Natural killer cell (primary cell): ENCODE measurements around the gene PILRA. TPM values are rescaled to one million over a fixed set of nuclear protein-coding genes. Genes with fewer than 3 reads are reported as not detected.

ENCODE experiments used
- ATAC-seq, 3 donors: fragments of 150-1000 bp in 2 of 3; fragments of 200-7000 bp in 1 of 3; cut with Tn5 transposase; 1 replicate in 1 of 3; 2 replicates in 2 of 3; pipeline ENCODE4 v1.10.0; 2021; ENCODE audit warnings: mild to moderate bottlenecking in 2 of 3, moderate library complexity in 2 of 3
- DNase-seq, 2 donors: peaks; one replicate each; pipeline versions ENCODE4 v3.0.0 to v3.0.0-alpha.2; 2013 to 2021; ENCODE audit warnings: mixed read lengths in 1 of 2
- H3K27ac ChIP-seq: one replicate; pipeline ENCODE4 v1.5.1; 2013; ENCODE audit warnings: mild to moderate bottlenecking, low read length
- H3K27me3 ChIP-seq: one replicate; pipeline ENCODE4 v1.6.1; 2013; ENCODE audit warnings: low read length; ENCODE audit not compliant: control insufficient read depth, insufficient read depth
- H3K36me3 ChIP-seq: one replicate; pipeline ENCODE4 v1.6.1; 2013; ENCODE audit warnings: low read length; ENCODE audit not compliant: control insufficient read depth, insufficient read depth
- H3K4me1 ChIP-seq: one replicate; pipeline ENCODE4 v1.6.1; 2013; ENCODE audit warnings: low read length; ENCODE audit not compliant: control insufficient read depth, insufficient read depth
- H3K4me3 ChIP-seq: one replicate; pipeline ENCODE4 v1.5.1; 2013; ENCODE audit warnings: low read length
- H3K9me3 ChIP-seq: one replicate; pipeline ENCODE4 v1.6.1; 2013; ENCODE audit warnings: low read length; ENCODE audit not compliant: control insufficient read depth, insufficient read depth
- H3K27ac Mint-ChIP-seq, 2 donors: one replicate each; pipeline ENCODE4 v1.8.0; 2022; ENCODE audit warnings: mild to moderate bottlenecking in 2 of 2, mixed read lengths in 2 of 2, moderate library complexity in 1 of 2
- H3K27me3 Mint-ChIP-seq, 2 donors: one replicate each; pipeline ENCODE4 v1.8.0; 2022; ENCODE audit warnings: low read depth in 2 of 2, mixed read lengths in 2 of 2
- H3K36me3 Mint-ChIP-seq: one replicate; pipeline ENCODE4 v1.8.0; 2022; ENCODE audit warnings: mixed read lengths
- H3K4me1 Mint-ChIP-seq, 2 donors: one replicate each; pipeline ENCODE4 v1.8.0; 2022; ENCODE audit warnings: mixed read lengths in 2 of 2
- H3K4me3 Mint-ChIP-seq: one replicate; pipeline ENCODE4 v1.8.0; 2022; ENCODE audit warnings: mild to moderate bottlenecking, moderate library complexity, mixed read lengths
- H3K9me3 Mint-ChIP-seq, 2 donors: one replicate each; pipeline ENCODE4 v1.8.0; 2022; ENCODE audit warnings: mixed read lengths in 2 of 2
- CTCF ChIP-seq: fragments of 200-600 bp; IDR thresholded peaks from one replicate; pipeline ENCODE4 v1.8.0; 2022; ENCODE audit warnings: antibody characterized with exemption
- WGBS: methylation state at CpG from one replicate; pipeline ENCODE4 v1.1.7; 2013; ENCODE audit warnings: missing lambda C conversion rate; ENCODE audit not compliant: insufficient coverage; 5-methylcytosine and 5-hydroxymethylcytosine counted together
- intact Hi-C: fragments of 100-400 bp; cut with micrococcal nuclease; formaldehyde crosslinking; loops from one replicate; pipeline ENCODE4 v1.14.2; 2022
- total RNA-seq, 4 donors: library from RNA; stranded (reverse); fragments of 120-200 nt in 1 of 4; gene quantifications; one replicate each; pipeline versions ENCODE4 v1.2.3 to v1.2.4, GENCODE V29; 2013 to 2022

PILRA gene
- total RNA-seq, 3 donors from 2014 or later (not counting 1 experiment from before 2014, with no cell fraction given): 18.8 to 38.8 (median 29.4) TPM

- intact Hi-C loops: no loop called here
- peak in 2 of 3 donors; percentile 4 for ATAC-seq
- 19% methylated on average over 30 of the region's 31 CpGs for WGBS
- peak overlapping the region; percentile 81 for H3K4me3 Mint-ChIP-seq
- H3K4me3 ChIP-seq: peak overlapping the region; percentile 99
- H3K4me1 ChIP-seq: peaks cover 53% of the 10 kb centered on the region
- no peaks in the 10 kb centered on the region for H3K27me3 ChIP-seq
- no peak for TF ChIP-seq CTCF
- peaks cover 0 to 5% of the 10 kb centered on the region in 2 donors for H3K27me3 Mint-ChIP-seq
- H3K4me1 Mint-ChIP-seq: peaks cover 51 to 66% of the 10 kb centered on the region in 2 donors
- no peaks in the 10 kb centered on the region for H3K9me3 Mint-ChIP-seq
- peaks cover 24% of the 10 kb centered on the region for H3K36me3 ChIP-seq
- DNase-seq: peak; percentile 56 to 64
- peak overlapping the region; percentile 99 for H3K27ac ChIP-seq
- H3K9me3 ChIP-seq: no peaks in the 10 kb centered on the region
- H3K36me3 Mint-ChIP-seq: no peaks in the 10 kb centered on the region
- H3K27ac Mint-ChIP-seq: peak overlapping the region; percentile 97 to 99
Measured at GRCh38 chr7:100430493-100431285, 57.4 kb downstream of the PILRA start.

- intact Hi-C loops: no loop called here
- peak overlapping the region; percentile 99 for H3K27ac ChIP-seq
- no peak for ATAC-seq
- Mint-ChIP-seq H3K27ac (peak overlapping the region; percentile 97 to 99), H3K9me3 (no peaks in the 10 kb centered on the region), H3K27me3 (peaks cover 0 to 5% of the 10 kb centered on the region in 2 donors), H3K4me1 (peaks cover 51 to 68% of the 10 kb centered on the region in 2 donors), H3K4me3 (peak overlapping the region; percentile 56), H3K36me3 (no peaks in the 10 kb centered on the region)
- no peak overlapping the region for H3K4me3 ChIP-seq
- no peak for TF ChIP-seq CTCF
- H3K27me3 ChIP-seq: no peaks in the 10 kb centered on the region
- peaks cover 53% of the 10 kb centered on the region for H3K4me1 ChIP-seq
- no peaks in the 10 kb centered on the region for H3K9me3 ChIP-seq
- DNase-seq: peak in 1 of 2 donors; percentile 24
- peaks cover 24% of the 10 kb centered on the region for H3K36me3 ChIP-seq
- WGBS: 94% methylated on average over 23 of the region's 23 CpGs
Measured at GRCh38 chr7:100431286-100431735, 58.0 kb downstream of the PILRA start.

GRCh38 chr7:100432053-100432452, 58.8 kb downstream of the PILRA start:
- no peak overlapping the region for H3K27ac ChIP-seq
- ATAC-seq: no peak
- H3K4me3 Mint-ChIP-seq: peak overlapping the region; percentile 56
- peaks cover 24% of the 10 kb centered on the region for H3K36me3 ChIP-seq
- H3K27ac Mint-ChIP-seq: peak overlapping the region; percentile 97 to 99
- intact Hi-C loops: no loop called here
- no peaks in the 10 kb centered on the region for H3K9me3 Mint-ChIP-seq
- no peaks in the 10 kb centered on the region for H3K9me3 ChIP-seq
- no peaks in the 10 kb centered on the region for H3K36me3 Mint-ChIP-seq
- H3K27me3 Mint-ChIP-seq: peaks cover 0 to 5% of the 10 kb centered on the region in 2 donors
- peaks cover 51 to 72% of the 10 kb centered on the region in 2 donors for H3K4me1 Mint-ChIP-seq
- no peak overlapping the region for H3K4me3 ChIP-seq
- no peak for DNase-seq
- TF ChIP-seq CTCF: no peak
- 100% methylated on average over 3 of the region's 4 CpGs for WGBS
- H3K27me3 ChIP-seq: no peaks in the 10 kb centered on the region
- H3K4me1 ChIP-seq: peaks cover 58% of the 10 kb centered on the region
